ENCODE data around the gene MBIP.

The MBIP gene

DNA sequence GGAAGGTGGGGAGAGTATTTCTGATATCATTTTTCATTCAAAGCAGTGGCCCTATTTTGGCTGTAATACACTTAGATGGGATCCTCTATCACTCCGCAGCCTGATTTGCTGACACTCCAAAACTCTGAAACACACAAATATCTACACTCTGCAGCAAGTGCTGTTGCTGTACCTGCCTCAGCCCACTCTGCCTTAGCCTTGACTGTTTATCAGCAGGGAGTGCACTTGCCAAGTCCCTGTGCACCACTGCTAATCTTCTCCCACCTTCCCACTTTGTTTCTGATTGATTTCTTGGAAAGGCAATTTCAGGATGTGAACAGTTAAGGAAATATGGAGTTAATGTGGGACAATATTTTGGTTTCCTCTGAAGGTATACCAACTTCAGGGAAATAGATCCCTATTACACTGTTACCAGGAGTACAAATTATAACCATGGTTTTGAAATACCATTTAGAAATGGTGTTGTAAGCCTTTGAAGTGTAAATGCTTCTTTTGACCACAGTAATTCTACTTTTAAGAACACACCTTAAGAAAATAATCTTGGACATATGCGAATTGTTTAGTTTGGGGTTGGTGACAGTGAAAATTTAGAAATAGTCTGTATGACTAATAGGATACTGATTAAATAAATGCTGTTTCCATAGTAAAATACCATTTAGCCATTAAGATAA is 59.3 kb downstream of the MBIP start:
- no peaks in the 10 kb centered on the region for H3F3A ChIP-seq (ENCODE audit: insufficient read depth)
- H2AFZ ChIP-seq (ENCODE audit: low read depth, low read length, severe bottlenecking), result no peak overlapping the region
- no peaks in the 10 kb centered on the region for H3K27me3 ChIP-seq (ENCODE audit: low read length)
- TF ChIP-seq, protein P1, sequence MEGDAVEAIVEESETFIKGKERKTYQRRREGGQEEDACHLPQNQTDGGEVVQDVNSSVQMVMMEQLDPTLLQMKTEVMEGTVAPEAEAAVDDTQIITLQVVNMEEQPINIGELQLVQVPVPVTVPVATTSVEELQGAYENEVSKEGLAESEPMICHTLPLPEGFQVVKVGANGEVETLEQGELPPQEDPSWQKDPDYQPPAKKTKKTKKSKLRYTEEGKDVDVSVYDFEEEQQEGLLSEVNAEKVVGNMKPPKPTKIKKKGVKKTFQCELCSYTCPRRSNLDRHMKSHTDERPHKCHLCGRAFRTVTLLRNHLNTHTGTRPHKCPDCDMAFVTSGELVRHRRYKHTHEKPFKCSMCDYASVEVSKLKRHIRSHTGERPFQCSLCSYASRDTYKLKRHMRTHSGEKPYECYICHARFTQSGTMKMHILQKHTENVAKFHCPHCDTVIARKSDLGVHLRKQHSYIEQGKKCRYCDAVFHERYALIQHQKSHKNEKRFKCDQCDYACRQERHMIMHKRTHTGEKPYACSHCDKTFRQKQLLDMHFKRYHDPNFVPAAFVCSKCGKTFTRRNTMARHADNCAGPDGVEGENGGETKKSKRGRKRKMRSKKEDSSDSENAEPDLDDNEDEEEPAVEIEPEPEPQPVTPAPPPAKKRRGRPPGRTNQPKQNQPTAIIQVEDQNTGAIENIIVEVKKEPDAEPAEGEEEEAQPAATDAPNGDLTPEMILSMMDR (IDR thresholded peaks at IDR 0.05; ENCODE audit: insufficient read depth, low read length, poor library complexity, severe bottlenecking), result no peak
- TF ChIP-seq EZH2phosphoT487 (conservative IDR thresholded peaks at IDR 0.05; ENCODE audit: low read length), result no peak
- no peaks in the 10 kb centered on the region for H3K79me2 ChIP-seq (ENCODE audit: insufficient read depth, low read length)
- H3K36me3 ChIP-seq (ENCODE audit: low read length), result no peaks in the 10 kb centered on the region
- H3K9ac ChIP-seq (ENCODE audit: low read length), result no peak overlapping the region
- H3K4me3 ChIP-seq (ENCODE audit: insufficient read depth, low read length, poor library complexity, severe bottlenecking), result no peak overlapping the region
- H3K9me3 ChIP-seq (ENCODE audit: insufficient read depth, low read length), result no peaks in the 10 kb centered on the region
- H3K9me2 ChIP-seq (replicated peaks; ENCODE audit: insufficient read depth, low read length), result no peaks in the 10 kb centered on the region
- no peak overlapping the region for H3K27ac ChIP-seq (ENCODE audit: low read depth, low read length)
- no peaks in the 10 kb centered on the region for H4K20me1 ChIP-seq (ENCODE audit: low read depth, low read length)
- no peak overlapping the region for H3K4me2 ChIP-seq (ENCODE audit: low read depth, low read length, poor library complexity, severe bottlenecking)

DNA sequence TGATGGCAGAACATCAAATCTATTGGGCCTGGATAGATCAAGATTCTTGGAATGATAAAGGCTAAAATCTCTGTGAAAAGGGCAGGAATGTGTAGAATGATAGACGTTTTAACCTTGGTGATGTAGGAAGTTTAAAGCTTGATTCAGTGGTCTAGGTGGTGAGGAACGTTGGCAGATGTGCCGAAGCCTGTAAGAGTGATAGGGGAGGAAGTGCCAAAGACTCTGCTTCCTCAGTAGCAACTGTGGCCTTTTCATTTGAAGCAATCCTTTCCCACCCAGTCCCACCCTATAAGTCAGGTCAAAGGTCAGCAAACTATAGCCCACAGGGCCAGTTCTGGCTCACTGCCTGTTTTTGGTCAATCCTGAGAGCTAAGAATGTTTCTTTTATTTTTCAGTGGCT is 62.2 kb downstream of the MBIP start:
- no peaks in the 10 kb centered on the region for H4K20me1 ChIP-seq (ENCODE audit: low read depth, low read length)
- no peak overlapping the region for H3K4me3 ChIP-seq (ENCODE audit: insufficient read depth, low read length, poor library complexity, severe bottlenecking)
- no peak overlapping the region for H3K27ac ChIP-seq (ENCODE audit: low read depth, low read length)
- no peak overlapping the region for H2AFZ ChIP-seq (ENCODE audit: low read depth, low read length, severe bottlenecking)
- TF ChIP-seq EZH2phosphoT487 (conservative IDR thresholded peaks at IDR 0.05; ENCODE audit: low read length), result no peak
- H3K79me2 ChIP-seq (ENCODE audit: insufficient read depth, low read length), result no peaks in the 10 kb centered on the region
- H3F3A ChIP-seq (ENCODE audit: insufficient read depth), result no peaks in the 10 kb centered on the region
- H3K9ac ChIP-seq (ENCODE audit: low read length), result no peak overlapping the region
- H3K4me2 ChIP-seq (ENCODE audit: low read depth, low read length, poor library complexity, severe bottlenecking), result no peak overlapping the region
- H3K27me3 ChIP-seq (ENCODE audit: low read length), result no peaks in the 10 kb centered on the region
- no peaks in the 10 kb centered on the region for H3K9me3 ChIP-seq (ENCODE audit: insufficient read depth, low read length)
- no peaks in the 10 kb centered on the region for H3K9me2 ChIP-seq (replicated peaks; ENCODE audit: insufficient read depth, low read length)
- no peaks in the 10 kb centered on the region for H3K36me3 ChIP-seq (ENCODE audit: low read length)

DNA sequence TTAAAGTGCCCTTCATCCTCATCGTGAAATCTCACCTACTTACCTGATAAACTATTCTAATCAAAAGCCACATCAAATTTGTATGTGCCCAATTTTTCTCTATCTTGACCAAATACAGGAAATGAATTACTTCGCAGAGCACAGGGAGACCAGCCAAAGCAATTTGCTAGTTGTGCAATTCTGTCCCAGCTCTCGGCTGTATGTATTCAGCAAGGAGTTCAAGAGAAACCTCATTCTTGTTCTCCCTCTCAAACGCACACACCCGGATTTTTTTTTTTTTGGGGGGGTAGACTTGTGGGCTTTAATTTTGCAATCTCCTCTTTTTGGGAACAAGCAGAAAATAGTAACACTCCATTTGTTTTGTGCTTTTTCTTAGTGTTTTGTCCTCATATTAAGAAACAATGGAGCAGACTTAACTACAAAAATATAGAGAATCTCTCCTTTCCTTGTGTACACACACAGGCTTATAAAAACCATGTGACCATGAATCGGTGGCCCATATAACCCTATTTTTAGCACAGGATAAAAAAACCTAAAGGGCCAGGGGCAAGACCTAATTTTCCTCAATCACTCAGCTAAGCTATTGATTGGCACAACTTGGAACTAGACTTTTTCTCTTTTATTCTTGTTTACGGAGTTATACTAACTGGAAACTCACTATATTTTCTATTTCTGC is 64.2 kb downstream of the MBIP start:
- no peak for TF ChIP-seq EZH2phosphoT487 (conservative IDR thresholded peaks at IDR 0.05; ENCODE audit: low read length)
- TF ChIP-seq, protein P1 (IDR thresholded peaks at IDR 0.05; ENCODE audit: insufficient read depth, low read length, poor library complexity, severe bottlenecking), result no peak
- no peak overlapping the region for H3K4me2 ChIP-seq (ENCODE audit: low read depth, low read length, poor library complexity, severe bottlenecking)
- no peak overlapping the region for H3K4me3 ChIP-seq (ENCODE audit: insufficient read depth, low read length, poor library complexity, severe bottlenecking)
- H3K27ac ChIP-seq (ENCODE audit: low read depth, low read length), result no peak overlapping the region
- no peaks in the 10 kb centered on the region for H3K36me3 ChIP-seq (ENCODE audit: low read length)
- H4K20me1 ChIP-seq (ENCODE audit: low read depth, low read length), result no peaks in the 10 kb centered on the region
- no peak overlapping the region for H2AFZ ChIP-seq (ENCODE audit: low read depth, low read length, severe bottlenecking)
- no peaks in the 10 kb centered on the region for H3K27me3 ChIP-seq (ENCODE audit: low read length)
- no peak overlapping the region for H3K9ac ChIP-seq (ENCODE audit: low read length)
- no peaks in the 10 kb centered on the region for H3K9me2 ChIP-seq (replicated peaks; ENCODE audit: insufficient read depth, low read length)
- H3K9me3 ChIP-seq (ENCODE audit: insufficient read depth, low read length), result no peaks in the 10 kb centered on the region
- no peaks in the 10 kb centered on the region for H3F3A ChIP-seq (ENCODE audit: insufficient read depth)
- no peaks in the 10 kb centered on the region for H3K79me2 ChIP-seq (ENCODE audit: insufficient read depth, low read length)

DNA sequence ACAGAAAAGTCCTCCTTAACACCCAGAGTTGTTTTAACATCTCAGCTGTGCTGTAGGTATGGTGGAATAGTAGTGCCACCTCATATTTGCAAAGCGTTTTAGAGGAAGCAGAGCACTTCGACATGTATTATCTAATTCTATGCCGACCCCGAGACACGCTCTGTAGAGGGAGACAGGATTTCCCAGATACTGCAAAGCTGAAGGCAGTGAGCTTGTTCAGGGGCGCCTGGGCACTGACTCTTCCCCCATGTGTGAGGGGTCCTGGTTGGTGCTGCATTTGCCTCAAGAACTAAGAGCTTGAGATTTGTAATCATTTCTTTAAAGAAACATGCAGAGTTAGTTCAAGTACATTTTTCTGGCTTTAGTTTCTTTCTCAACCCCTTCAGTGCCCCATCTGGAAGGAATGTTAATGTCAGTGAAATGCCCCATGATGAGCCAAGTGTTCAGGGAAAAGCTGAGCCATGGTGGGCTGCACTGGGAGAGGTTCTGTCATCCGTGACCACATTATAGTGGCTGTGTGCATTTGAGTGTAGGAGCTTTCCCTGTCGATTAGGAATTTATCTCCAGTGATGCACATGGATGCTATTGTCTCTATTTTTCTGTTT is 66.3 kb downstream of the MBIP start:
- H3K27ac ChIP-seq (ENCODE audit: low read depth, low read length), result no peak overlapping the region
- H4K20me1 ChIP-seq (ENCODE audit: low read depth, low read length), result no peaks in the 10 kb centered on the region
- H3K27me3 ChIP-seq (ENCODE audit: low read length), result no peaks in the 10 kb centered on the region
- no peak overlapping the region for H3K9ac ChIP-seq (ENCODE audit: low read length)
- H3K36me3 ChIP-seq (ENCODE audit: low read length), result no peaks in the 10 kb centered on the region
- no peak overlapping the region for H2AFZ ChIP-seq (ENCODE audit: low read depth, low read length, severe bottlenecking)
- no peak overlapping the region for H3K4me3 ChIP-seq (ENCODE audit: insufficient read depth, low read length, poor library complexity, severe bottlenecking)
- H3K9me3 ChIP-seq (ENCODE audit: insufficient read depth, low read length), result no peaks in the 10 kb centered on the region
- H3K4me2 ChIP-seq (ENCODE audit: low read depth, low read length, poor library complexity, severe bottlenecking), result no peak overlapping the region
- no peaks in the 10 kb centered on the region for H3F3A ChIP-seq (ENCODE audit: insufficient read depth)
- TF ChIP-seq, protein P1 (IDR thresholded peaks at IDR 0.05; ENCODE audit: insufficient read depth, low read length, poor library complexity, severe bottlenecking), result no peak
- TF ChIP-seq EZH2phosphoT487 (conservative IDR thresholded peaks at IDR 0.05; ENCODE audit: low read length), result no peak
- no peaks in the 10 kb centered on the region for H3K79me2 ChIP-seq (ENCODE audit: insufficient read depth, low read length)
- H3K9me2 ChIP-seq (replicated peaks; ENCODE audit: insufficient read depth, low read length), result no peaks in the 10 kb centered on the region

Measured in SU-DHL-6 (cell line).